Measurements from ENCODE around the gene SPRED1.

DNA sequence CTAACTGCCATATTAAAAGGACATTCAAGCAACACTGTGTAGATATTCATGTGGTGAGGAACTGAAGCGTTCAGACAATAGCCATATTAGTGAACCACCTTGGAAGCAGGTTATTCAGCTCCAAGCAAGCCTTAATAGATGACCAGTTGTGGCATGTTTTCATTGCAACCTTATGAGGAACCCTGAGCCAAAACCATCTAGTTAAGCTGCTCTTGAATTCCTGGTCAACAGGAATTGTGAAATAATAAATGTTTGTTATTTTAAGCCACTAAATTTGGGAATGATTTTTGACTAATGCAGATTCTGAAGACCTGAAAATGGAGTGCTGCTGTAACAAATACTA lies 73.0 kb downstream of the SPRED1 start:
- TF ChIP-seq POLR2A (IDR thresholded peaks at IDR 0.05; ENCODE audit: low read length) (no peak), GATA1 (IDR thresholded peaks at IDR 0.05; ENCODE audit: low read depth, low read length) (no peak)

All from erythroblast (primary cell).